Esophagus squamous epithelium (tissue), 5 donors: ENCODE measurements around the gene APOBEC3H. TPM values are rescaled to one million over a fixed set of nuclear protein-coding genes. Genes with fewer than 3 reads are reported as not detected.

Source experiments
- DNase-seq: peaks from one replicate; lab custom pipeline; 2025; lab: John Stamatoyannopoulos, UW
- H3K27ac ChIP-seq, 4 donors: fragments of 200-600 bp; sonication (generic); one replicate each; pipeline ENCODE4 v1.5.1; 2016 to 2019; ENCODE audit warnings: mild to moderate bottlenecking in 1 of 4
- H3K27me3 ChIP-seq, 4 donors: fragments of 200-600 bp; sonication (generic); 1 replicate in 3 of 4; 2 replicates in 1 of 4; pipeline versions ENCODE4 v1.5.1 to v1.6.0; 2017 to 2021; ENCODE audit warnings: antibody characterized with exemption in 1 of 4
- H3K36me3 ChIP-seq, 3 donors: fragments of 200-600 bp; sonication (generic); one replicate each; pipeline ENCODE4 v1.5.1; 2016 to 2019
- H3K4me1 ChIP-seq, 3 donors: fragments of 200-600 bp; sonication (generic); one replicate each; pipeline ENCODE4 v1.5.1; 2017 to 2019
- H3K4me3 ChIP-seq, 4 donors: fragments of 200-600 bp; sonication (generic); 1 replicate in 3 of 4; 2 replicates in 1 of 4; pipeline ENCODE4 v1.5.1; 2016 to 2019; ENCODE audit warnings: mild to moderate bottlenecking in 2 of 4, moderate library complexity in 1 of 4
- H3K9me3 ChIP-seq, 3 donors: fragments of 200-600 bp; sonication (generic); one replicate each; pipeline ENCODE4 v1.5.1; 2016 to 2019
- POLR2A ChIP-seq, 4 donors: fragments of 450-650 bp; IDR thresholded peaks; one replicate each; pipeline ENCODE4 v1.6.1; 2017; ENCODE audit warnings: antibody characterized with exemption in 4 of 4, mild to moderate bottlenecking in 4 of 4, moderate library complexity in 3 of 4
- WGBS, 2 donors: methylation state at CpG; one replicate each; pipeline ENCODE4 v1.1.5; 2018; 5-methylcytosine and 5-hydroxymethylcytosine counted together
- intact Hi-C: fragments of 100-400 bp; cut with DNase I; formaldehyde crosslinking; loops from one replicate; pipeline ENCODE4 v1.15.0; 2022
- small RNA-seq, 4 donors: library from RNA; depleted of rRNA; stranded (forward); fragments of <200 nt; gene quantifications; one replicate each; pipeline ENCODE3, GENCODE V24; 2016
- total RNA-seq, 4 donors: library from RNA; depleted of rRNA; stranded (reverse); fragments of >200 nt; gene quantifications; one replicate each; pipeline ENCODE4 v1.1.0, GENCODE V29; 2016
- TF ChIP-seq, protein P1 (sequence below), 6 experiments: fragments of 450-650 bp in 4 of 6; fragments of 200-600 bp in 2 of 6; sonication (generic) in 2 of 6; IDR thresholded peaks; one replicate each; pipeline ENCODE4 v1.5.1; 2016 to 2019; ENCODE audit warnings: antibody characterized with exemption in 6 of 6, mild to moderate bottlenecking in 4 of 6, moderate library complexity in 4 of 6
- donor health status: DM: yes; HTN: yes; CAD: no.

APOBEC3H gene
- total RNA-seq, 4 donors from 2014 or later, result 0.92 to 0.95 TPM; not detected in 2

DNA sequence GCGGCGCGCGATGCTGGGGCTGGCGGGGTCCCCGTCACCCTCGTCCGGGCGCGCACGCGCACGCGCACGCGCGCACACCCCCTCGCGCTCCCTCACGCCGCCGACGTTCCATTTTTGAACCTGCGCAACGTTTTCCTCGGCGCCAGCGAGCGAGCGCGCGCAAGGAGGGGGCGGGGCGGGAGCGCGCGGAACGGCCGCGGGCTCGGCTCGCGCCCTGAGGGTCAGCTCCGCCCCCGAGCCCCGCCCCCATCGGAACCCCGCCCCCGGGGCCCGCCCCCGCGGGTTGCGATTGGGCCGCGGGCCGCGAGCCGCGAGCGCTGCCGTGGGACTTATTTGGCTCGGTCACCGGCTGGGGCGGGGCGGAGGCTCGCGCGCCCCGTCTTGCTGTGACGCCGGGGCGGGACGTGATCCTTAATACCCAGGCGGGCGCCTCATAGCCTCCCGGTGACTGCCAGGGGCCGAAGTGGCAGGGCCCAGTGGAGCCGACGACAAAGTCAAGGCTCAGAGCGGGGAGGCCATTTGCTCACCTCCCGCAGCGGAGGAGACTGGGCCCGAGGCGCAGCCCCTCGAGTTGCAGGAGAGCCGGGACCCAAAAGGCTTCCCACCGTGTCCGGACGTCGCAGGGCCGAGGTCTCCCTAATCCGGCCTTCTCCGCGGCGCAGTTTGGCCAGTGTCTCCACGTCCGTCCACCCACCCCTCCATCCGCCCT lies 55.6 kb downstream of the APOBEC3H start, which contains the start of gene CBX7:
Gene CBX7, minus strand, starts transcription at position 170 of the 709 bp plus-strand sequence. CDS start 236 bp downstream, outside the sequence.
- Histone ChIP-seq H3K9me3 (no peaks in the 10 kb centered on the region), H3K27me3 (peaks cover 0 to 18% (median 0%) of the 10 kb centered on the region in 4 donors), H3K27ac (peak within 1 kb of the TSS; percentile 85 to 98 (median 94)), H3K4me3 (peak within 1 kb of the TSS; percentile 70 to 97 (median 82)), H3K36me3 (peaks cover 0 to 15% (median 6%) of the 10 kb centered on the region in 3 donors), H3K4me1 (peaks cover 23 to 57% (median 42%) of the 10 kb centered on the region in 3 donors)
- peak in 3 of 4 donors; percentile 37 to 88 (median 79) for TF ChIP-seq POLR2A (IDR thresholded peaks at IDR 0.05)
- TF ChIP-seq, protein P1, sequence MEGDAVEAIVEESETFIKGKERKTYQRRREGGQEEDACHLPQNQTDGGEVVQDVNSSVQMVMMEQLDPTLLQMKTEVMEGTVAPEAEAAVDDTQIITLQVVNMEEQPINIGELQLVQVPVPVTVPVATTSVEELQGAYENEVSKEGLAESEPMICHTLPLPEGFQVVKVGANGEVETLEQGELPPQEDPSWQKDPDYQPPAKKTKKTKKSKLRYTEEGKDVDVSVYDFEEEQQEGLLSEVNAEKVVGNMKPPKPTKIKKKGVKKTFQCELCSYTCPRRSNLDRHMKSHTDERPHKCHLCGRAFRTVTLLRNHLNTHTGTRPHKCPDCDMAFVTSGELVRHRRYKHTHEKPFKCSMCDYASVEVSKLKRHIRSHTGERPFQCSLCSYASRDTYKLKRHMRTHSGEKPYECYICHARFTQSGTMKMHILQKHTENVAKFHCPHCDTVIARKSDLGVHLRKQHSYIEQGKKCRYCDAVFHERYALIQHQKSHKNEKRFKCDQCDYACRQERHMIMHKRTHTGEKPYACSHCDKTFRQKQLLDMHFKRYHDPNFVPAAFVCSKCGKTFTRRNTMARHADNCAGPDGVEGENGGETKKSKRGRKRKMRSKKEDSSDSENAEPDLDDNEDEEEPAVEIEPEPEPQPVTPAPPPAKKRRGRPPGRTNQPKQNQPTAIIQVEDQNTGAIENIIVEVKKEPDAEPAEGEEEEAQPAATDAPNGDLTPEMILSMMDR (IDR thresholded peaks at IDR 0.05), result no peak
- 0% methylated on average over 3 of the region's 98 CpGs; no CpG with 5 or more reads in 1 of the 2 donors for WGBS, 2 donors
- intact Hi-C loops, result no loop called here
- peak; percentile 67 for DNase-seq

DNA sequence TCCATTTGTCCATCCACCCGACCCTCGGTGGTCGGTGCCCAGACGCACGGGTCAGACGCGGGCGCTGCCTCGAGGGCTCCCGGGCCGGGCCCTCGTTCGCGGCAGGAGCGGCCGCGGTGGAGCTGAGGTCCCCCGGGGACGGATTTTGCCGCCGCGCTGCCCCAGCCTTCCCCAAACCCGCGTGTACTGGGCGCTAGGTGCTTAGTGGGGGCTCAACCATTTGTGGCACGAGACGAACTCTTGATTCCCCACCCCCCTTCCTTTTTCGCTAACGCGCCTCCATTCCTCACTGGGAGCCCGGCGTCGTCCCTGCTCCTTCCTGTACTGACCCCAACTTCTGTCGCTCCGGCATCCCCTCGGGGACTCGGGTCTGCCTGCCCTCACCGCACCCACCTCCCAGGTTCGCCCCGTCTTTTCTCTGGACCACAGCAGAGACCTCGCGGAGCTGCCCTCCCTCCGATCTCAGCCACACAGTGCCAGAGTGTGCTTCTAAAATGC lies 56.2 kb downstream of the APOBEC3H start:
- WGBS, 2 donors, result 4 to 8% methylated on average over 35 to 43 of the region's 43 CpGs
- DNase-seq, result no peak
- H3K27me3 ChIP-seq, result peaks cover 0 to 18% (median 0%) of the 10 kb centered on the region in 4 donors

More for the DNA sequence above, 56.2 kb downstream of the APOBEC3H start:
- Histone ChIP-seq H3K4me1 (peaks cover 23 to 51% (median 38%) of the 10 kb centered on the region in 3 donors), H3K4me3 (peak overlapping the region; percentile 70 to 97 (median 82)), H3K9me3 (no peaks in the 10 kb centered on the region), H3K36me3 (peaks cover 0 to 11% (median 6%) of the 10 kb centered on the region in 3 donors), H3K27ac (peak overlapping the region; percentile 85 to 98 (median 90))
- intact Hi-C loops, result no loop called here
- TF ChIP-seq POLR2A (IDR thresholded peaks at IDR 0.05), result no peak
- TF ChIP-seq, protein P1 (IDR thresholded peaks at IDR 0.05), result no peak

Small RNAs within 50 kb of the gene (small RNA-seq; reads per million reads assigned to genes)
- 0 reads per million in 4 donors for gene AL022318.2
- 0 reads per million in 4 donors for gene COX5BP7

Other genes with a start within 250 kb of the APOBEC3H start
- 10 to 100 TPM in 2 of 4 donors, 1 to 10 TPM in 2; 7.8 to 27.7 (median 11.8) TPM for gene CBX6, start 225.0 kb upstream of the APOBEC3H start, total RNA-seq
- 10 to 100 TPM in 1 of 4 donors, 1 to 10 TPM in 1, under 1 TPM in 2; 0.57 to 27.3 (median 1.3) TPM for gene APOBEC3A, start 139.6 kb upstream of the APOBEC3H start, total RNA-seq
- gene APOBEC3B, start 114.9 kb upstream of the APOBEC3H start, total RNA-seq, result 1 to 10 TPM in 3 of 4 donors, not detected in 1; 1.1 to 5.3 (median 3.1) TPM
- 10 to 100 TPM in 1 of 4 donors, 1 to 10 TPM in 3; 7.6 to 20.3 (median 9.0) TPM for gene APOBEC3C, start 83.0 kb upstream of the APOBEC3H start, total RNA-seq
- gene APOBEC3D, start 76.1 kb upstream of the APOBEC3H start, total RNA-seq, result 1 to 10 TPM in 1 of 4 donors, under 1 TPM in 2, not detected in 1; 0.35 to 1.2 (median 0.76) TPM
- 1 to 10 TPM in 3 of 4 donors, under 1 TPM in 1; 0.44 to 2.7 (median 2.2) TPM for gene APOBEC3F, start 56.4 kb upstream of the APOBEC3H start, total RNA-seq
- gene APOBEC3G, start 20.0 kb upstream of the APOBEC3H start, total RNA-seq, result 10 to 100 TPM in 2 of 4 donors, 1 to 10 TPM in 1, under 1 TPM in 1; 0.91 to 12.1 (median 6.5) TPM
- gene CBX7, start 55.4 kb downstream of the APOBEC3H start, total RNA-seq, result 10 to 100 TPM in 3 of 4 donors, 1 to 10 TPM in 1; 4.7 to 56.1 (median 19.5) TPM
- gene PDGFB, start 147.7 kb downstream of the APOBEC3H start, total RNA-seq, result 1 to 10 TPM; 1.2 to 6.3 (median 3.7) TPM
- 1,000 to 10,000 TPM; 1,469 to 2,891 (median 2,008) TPM for gene RPL3, start 222.4 kb downstream of the APOBEC3H start, total RNA-seq